GM21619 (cell line): ENCODE results near the gene ITGAX.

Experiments
- ATAC-seq: cut with Tn5 transposase; IDR thresholded peaks from one replicate; pipeline ENCODE4 v1.9.1; 2021; ENCODE audit not compliant: unreplicated experiment

ITGAX gene

DNA sequence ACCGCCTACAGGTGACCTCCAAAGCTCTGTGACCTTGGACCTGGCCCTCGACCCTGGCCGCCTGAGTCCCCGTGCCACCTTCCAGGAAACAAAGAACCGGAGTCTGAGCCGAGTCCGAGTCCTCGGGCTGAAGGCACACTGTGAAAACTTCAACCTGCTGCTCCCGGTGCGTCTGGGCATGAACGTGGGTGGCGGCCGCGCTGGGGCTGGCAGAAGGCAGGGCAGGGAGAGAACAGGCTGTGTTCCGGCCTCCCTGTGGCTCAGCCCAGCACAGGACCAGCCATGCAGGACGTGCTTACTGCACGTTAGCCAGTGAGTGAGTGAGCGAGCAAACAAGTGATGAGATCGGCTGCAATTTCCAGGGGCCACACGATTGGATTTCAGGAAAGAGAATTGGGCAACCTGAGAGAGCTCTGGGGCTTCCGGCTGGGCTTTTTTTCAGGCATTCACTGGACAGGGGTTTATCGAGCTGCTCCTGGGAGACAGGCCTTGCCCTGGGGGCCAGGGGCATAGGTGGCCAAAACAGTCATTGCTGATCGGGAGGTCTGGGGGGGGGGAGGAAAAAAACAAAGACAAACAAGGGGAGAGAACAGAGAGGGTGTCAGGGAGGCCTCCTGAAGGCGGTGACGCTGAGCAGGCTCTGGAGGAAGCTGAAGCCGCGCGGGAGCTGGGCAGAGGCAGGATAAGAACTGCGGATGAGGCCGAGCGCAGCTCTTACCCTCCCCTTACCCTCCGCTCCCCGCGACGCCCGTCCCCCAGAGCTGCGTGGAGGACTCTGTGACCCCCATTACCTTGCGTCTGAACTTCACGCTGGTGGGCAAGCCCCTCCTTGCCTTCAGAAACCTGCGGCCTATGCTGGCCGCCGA, 16.9 kb downstream of the ITGAX start:
- ATAC-seq = no peak

DNA sequence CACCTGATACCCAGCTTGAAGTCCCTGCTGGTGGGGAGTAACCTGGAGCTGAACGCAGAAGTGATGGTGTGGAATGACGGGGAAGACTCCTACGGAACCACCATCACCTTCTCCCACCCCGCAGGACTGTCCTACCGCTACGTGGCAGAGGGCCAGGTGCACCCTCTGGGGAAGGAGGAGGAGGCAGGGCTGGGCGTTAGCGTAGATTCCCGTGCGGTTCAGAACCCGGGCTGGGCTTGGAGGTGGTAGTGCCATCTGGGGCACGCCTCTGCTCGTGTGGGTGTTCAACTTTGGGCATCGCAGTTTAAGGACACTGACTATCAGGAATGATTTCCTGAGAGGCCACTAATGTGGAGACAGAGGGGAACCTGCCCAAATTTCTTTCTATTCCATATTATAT, 18.3 kb downstream of the ITGAX start:
- ATAC-seq = no peak

GRCh38 chr16:31375231-31375630, 20.3 kb downstream of the ITGAX start:
- no peak for ATAC-seq

GRCh38 chr16:31376705-31377104, 21.7 kb downstream of the ITGAX start:
- no peak for ATAC-seq

DNA sequence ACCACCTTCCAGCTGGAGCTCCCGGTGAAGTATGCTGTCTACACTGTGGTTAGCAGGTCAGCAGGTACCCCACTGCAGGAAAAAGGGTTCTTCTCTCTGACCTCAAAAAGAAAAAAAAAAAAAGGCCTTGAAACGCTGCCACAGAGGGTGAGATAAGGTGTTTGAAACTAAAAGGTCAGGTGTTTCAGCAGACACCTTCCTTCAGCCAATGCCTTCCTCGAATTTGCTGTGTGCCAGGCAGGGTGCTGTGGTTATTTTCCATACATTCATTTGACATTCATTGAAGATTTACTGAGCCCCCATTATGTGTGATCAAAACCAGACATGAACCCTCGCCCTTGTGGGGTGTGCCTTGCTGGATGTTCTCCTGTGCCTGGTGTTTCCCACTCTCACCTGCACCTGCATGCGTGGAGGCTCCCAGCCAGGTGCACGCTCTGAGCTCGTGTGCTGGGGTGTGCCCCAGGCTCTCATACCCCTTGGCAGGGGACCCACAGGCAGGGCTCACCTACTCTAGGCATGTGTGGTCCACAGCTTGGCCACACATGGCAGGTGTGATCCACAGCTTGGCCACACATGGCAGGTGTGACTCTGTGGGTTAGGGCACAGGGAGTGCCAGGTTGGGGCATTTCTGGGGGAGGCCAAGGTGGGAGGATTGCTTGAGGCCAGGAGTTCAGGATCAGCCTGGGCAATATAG, 22.4 kb downstream of the ITGAX start:
- no peak for ATAC-seq

GRCh38 chr16:31380201-31380600, 25.2 kb downstream of the ITGAX start:
- no peak for ATAC-seq

DNA sequence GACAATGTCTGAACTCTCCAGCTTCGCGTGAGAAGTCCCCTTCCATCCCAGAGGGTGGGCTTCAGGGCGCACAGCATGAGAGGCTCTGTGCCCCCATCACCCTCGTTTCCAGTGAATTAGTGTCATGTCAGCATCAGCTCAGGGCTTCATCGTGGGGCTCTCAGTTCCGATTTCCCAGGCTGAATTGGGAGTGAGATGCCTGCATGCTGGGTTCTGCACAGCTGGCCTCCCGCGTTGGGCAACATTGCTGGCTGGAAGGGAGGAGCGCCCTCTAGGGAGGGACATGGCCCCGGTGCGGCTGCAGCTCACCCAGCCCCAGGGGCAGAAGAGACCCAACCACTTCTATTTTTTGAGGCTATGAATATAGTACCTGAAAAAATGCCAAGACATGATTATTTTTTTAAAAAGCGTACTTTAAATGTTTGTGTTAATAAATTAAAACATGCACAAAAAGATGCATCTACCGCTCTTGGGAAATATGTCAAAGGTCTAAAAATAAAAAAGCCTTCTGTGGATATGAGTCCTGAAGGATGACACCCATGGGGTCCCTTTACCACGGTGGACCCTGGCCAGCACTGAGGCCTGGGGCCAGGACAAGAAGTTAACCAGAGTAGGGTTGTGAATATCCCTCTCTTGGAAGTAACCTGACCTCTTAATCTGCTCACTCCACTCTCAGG, 27.6 kb downstream of the ITGAX start:
- peak; percentile 51 for ATAC-seq

DNA sequence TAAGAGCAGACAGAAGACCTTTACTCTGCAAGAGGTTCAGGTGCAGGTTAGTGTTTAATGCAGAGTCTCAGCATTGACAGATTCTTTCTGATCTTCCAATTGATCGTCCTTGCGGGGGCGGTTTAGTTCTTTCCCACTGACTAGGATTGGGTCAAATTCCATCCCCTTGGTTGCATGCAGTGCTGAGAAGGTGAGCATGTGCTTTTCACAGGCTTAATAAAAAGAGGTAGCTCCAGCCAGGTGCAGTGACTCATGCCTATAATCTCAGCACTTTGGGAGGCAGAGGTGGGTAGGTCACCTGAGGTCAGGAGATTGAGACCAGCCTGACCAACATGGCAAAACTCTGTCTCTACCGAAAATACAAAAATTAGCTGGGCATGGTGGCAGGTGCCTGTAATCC, 30.7 kb downstream of the ITGAX start:
- no peak for ATAC-seq

GRCh38 chr16:31386157-31386984, 31.4 kb downstream of the ITGAX start:
- ATAC-seq = peak; percentile 56

- ATAC-seq = no peak
Observed at GRCh38 chr16:31388535-31388934, 33.6 kb downstream of the ITGAX start.

- no peak for ATAC-seq
Observed at GRCh38 chr16:31390504-31391041, 35.6 kb downstream of the ITGAX start.

GRCh38 chr16:31393056-31393455, 38.1 kb downstream of the ITGAX start, which contains the start of gene ITGAD:
Gene ITGAD (plus strand): TSS chr16:31393335. CDS start chr16:31393361, 26 bp downstream.
- no peak for ATAC-seq

- ATAC-seq = no peak
Observed at GRCh38 chr16:31395647-31396046, 40.7 kb downstream of the ITGAX start.

DNA sequence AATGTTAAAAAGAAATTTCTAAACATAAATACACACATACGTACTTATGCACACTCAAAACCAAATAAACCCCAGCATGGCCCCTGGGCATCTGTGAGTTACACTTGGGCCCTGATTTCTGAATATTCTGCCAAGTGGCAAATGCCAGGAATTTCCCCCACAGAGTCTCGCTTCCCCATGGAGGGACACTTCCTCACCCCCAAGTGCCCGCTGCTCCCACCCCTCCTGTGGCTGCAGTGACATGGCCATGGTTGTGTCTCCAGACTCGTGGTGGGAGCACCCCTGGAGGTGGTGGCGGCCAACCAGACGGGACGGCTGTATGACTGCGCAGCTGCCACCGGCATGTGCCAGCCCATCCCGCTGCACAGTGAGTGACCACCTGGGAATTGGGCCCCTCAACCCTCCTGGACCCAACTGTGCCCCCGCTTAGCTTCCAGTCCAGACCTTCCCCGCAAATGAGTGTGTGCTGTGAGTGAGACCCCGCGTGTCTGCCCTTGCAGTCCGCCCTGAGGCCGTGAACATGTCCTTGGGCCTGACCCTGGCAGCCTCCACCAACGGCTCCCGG, 42.2 kb downstream of the ITGAX start:
- ATAC-seq = no peak

GRCh38 chr16:31397701-31398100, 42.7 kb downstream of the ITGAX start:
- ATAC-seq = no peak

GRCh38 chr16:31400191-31400590, 45.2 kb downstream of the ITGAX start:
- ATAC-seq = no peak

- no peak for ATAC-seq
Observed at GRCh38 chr16:31401436-31401835, 46.5 kb downstream of the ITGAX start.

DNA sequence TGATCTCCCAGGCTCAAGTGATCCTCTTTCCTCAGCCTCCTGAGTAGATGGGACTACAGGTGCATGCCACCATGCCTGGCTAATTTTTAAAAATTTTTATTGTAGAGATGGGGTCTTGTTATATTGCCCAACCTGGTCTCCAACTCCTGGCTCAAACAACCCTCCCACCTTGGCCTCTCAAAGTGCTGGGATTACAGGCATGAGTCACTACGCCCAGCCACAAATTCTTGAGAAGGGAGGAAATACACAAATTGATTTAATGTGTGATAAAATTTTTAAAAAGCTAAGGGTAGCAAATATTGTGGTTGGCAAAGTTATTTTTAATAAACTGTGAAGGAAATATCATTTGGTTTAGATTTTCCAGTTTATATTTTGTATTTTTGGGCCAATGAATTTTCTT, 47.7 kb downstream of the ITGAX start:
- ATAC-seq = no peak

- ATAC-seq = no peak
Observed at GRCh38 chr16:31403590-31404352, 48.8 kb downstream of the ITGAX start.
